Keratinocyte (primary cell): Measurements from ENCODE around the gene SH2D4B. TPM values are rescaled to one million over a fixed set of nuclear protein-coding genes. Genes with fewer than 3 reads are reported as not detected.

ENCODE experiments used
- DNase-seq: peaks from one replicate; pipeline ENCODE4 v3.0.0-alpha.2; 2011; ENCODE audit warnings: low read depth, missing footprints, low spot score
- FAIRE-seq: peaks from 2 replicates; lab custom pipeline; 2011; peaks lifted over from hg19 to GRCh38; lab: Jason Lieb, UNC
- H2AFZ ChIP-seq: 2 replicates; pipeline ENCODE4 v1.6.0; 2012; ENCODE audit warnings: low read length, control low read depth, inconsistent platforms; ENCODE audit not compliant: control insufficient read depth
- H3K27ac ChIP-seq: 2 replicates; pipeline ENCODE4 v1.5.1; 2011; ENCODE audit warnings: low read length; ENCODE audit not compliant: control insufficient read depth, insufficient read depth
- H3K27me3 ChIP-seq: 3 replicates; pipeline ENCODE4 v1.6.0; 2011; ENCODE audit warnings: low read length; ENCODE audit not compliant: control insufficient read depth, insufficient read depth; ENCODE audit errors: extremely low read depth
- H3K36me3 ChIP-seq, 2 experiments: 2 replicates in 1 of 2; 3 replicates in 1 of 2; pipeline ENCODE4 v1.5.1; 2011; ENCODE audit warnings: low read length in 2 of 2, mild to moderate bottlenecking in 1 of 2; ENCODE audit not compliant: control insufficient read depth in 2 of 2, insufficient read depth in 2 of 2; ENCODE audit errors: extremely low read depth in 1 of 2
- H3K4me1 ChIP-seq: 3 replicates; pipeline ENCODE4 v1.5.1; 2011; ENCODE audit warnings: low read length; ENCODE audit not compliant: control insufficient read depth, insufficient read depth; ENCODE audit errors: extremely low read depth
- H3K4me2 ChIP-seq: 3 replicates; pipeline ENCODE4 v1.6.0; 2011; ENCODE audit warnings: low read depth, low read length; ENCODE audit not compliant: control insufficient read depth, insufficient read depth; ENCODE audit errors: extremely low read depth
- H3K4me3 ChIP-seq, 3 experiments: fragments of 200-600 bp in 1 of 3; sonication (generic) in 1 of 3; 2 replicates in 2 of 3; 3 replicates in 1 of 3; pipeline ENCODE4 v1.5.1; 2011 to 2016; ENCODE audit warnings: low read length in 3 of 3, mild to moderate bottlenecking in 3 of 3, control low read depth in 2 of 3, inconsistent platforms in 1 of 3, low read depth in 1 of 3, mixed read lengths in 1 of 3, mixed run types in 1 of 3, moderate library complexity in 1 of 3; ENCODE audit not compliant: control insufficient read depth in 2 of 3, insufficient read depth in 2 of 3; ENCODE audit errors: extremely low read depth in 1 of 3
- H3K79me2 ChIP-seq: 2 replicates; pipeline ENCODE4 v1.6.0; 2012; ENCODE audit warnings: low read length; ENCODE audit not compliant: control insufficient read depth, insufficient read depth
- H3K9ac ChIP-seq: 3 replicates; pipeline ENCODE4 v1.6.0; 2011; ENCODE audit warnings: low read length; ENCODE audit not compliant: control insufficient read depth, insufficient read depth; ENCODE audit errors: extremely low read depth
- H3K9me1 ChIP-seq: 3 replicates; pipeline ENCODE4 v1.6.0; 2011; ENCODE audit warnings: low read length; ENCODE audit not compliant: control insufficient read depth, insufficient read depth; ENCODE audit errors: extremely low read depth
- H3K9me3 ChIP-seq: 2 replicates; pipeline ENCODE4 v1.5.1; 2012; ENCODE audit warnings: low read depth, low read length; ENCODE audit not compliant: control insufficient read depth
- H4K20me1 ChIP-seq: 3 replicates; pipeline ENCODE4 v1.6.0; 2011; ENCODE audit warnings: low read length; ENCODE audit not compliant: control insufficient read depth, insufficient read depth; ENCODE audit errors: extremely low read depth
- CTCF ChIP-seq, 3 experiments: IDR thresholded peaks in 1 of 3; conservative IDR thresholded peaks in 1 of 3; optimal IDR thresholded peaks in 1 of 3; 2 replicates in 2 of 3; 3 replicates in 1 of 3; pipeline versions ENCODE3 to v1.5.1; 2011; ENCODE audit warnings: low read length in 3 of 3, mild to moderate bottlenecking in 3 of 3, moderate library complexity in 2 of 3, control low read depth in 1 of 3, inconsistent platforms in 1 of 3; ENCODE audit not compliant: insufficient read depth in 2 of 3; ENCODE audit errors: extremely low read depth in 1 of 3
- EZH2 ChIP-seq: IDR thresholded peaks from one replicate; pipeline ENCODE4 v1.6.1; 2012; ENCODE audit warnings: inconsistent platforms, mild to moderate bottlenecking, low read length, moderate library complexity
- dilution Hi-C: fragments of 300-500 bp; cut with MboI; formaldehyde crosslinking; loops from one replicate; pipeline ENCODE4 v1.7.0; 2020; ENCODE audit warnings: low sequenced_read_pairs; ENCODE audit not compliant: extremely low pct_ligation_motif_present
- polyA plus RNA-seq, 5 experiments: library from polyadenylated mRNA; depleted of rRNA in 3 of 5; stranded (reverse) in 3 of 5; stranded (forward) in 1 of 5; unstranded in 1 of 5; fragments of >200 nt; gene quantifications; 1 replicate in 1 of 5; 2 replicates in 3 of 5; 3 replicates in 1 of 5; pipeline versions ENCODE4 v1.2.1 to v1.2.3, GENCODE V29; 2011 to 2012; ENCODE audit warnings: missing spikeins in 2 of 5, low read depth in 1 of 5, low replicate concordance in 1 of 5

Gene SH2D4B
- polyA plus RNA-seq, 1 donor (not counting 4 experiments of a cell fraction or from before 2014, with no cell fraction given): 0.22 TPM

DNA sequence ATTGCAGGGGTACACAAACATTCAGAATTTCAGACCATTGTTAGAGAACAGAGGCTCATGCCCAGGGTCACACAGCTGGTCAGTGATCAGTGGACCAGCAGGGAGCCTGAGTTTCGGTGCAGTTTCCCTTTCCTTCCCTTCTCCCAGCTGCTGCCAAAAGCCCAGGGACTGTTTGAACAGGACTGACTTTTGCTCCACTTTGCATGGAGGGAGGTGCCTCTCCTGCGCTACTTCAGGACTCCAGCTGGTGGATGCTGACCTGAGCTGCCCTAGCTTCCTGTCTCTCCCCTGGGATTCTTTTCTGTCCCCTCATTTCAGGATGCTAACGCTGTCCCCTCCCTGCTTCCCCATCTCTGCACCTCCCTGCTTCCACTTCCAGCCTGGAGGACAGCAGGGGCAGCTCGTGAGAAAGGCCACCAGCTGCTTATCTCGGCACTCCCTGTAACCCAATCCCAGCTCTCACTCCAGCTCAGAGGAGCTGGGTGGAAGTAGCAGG lies 14.5 kb downstream of the SH2D4B start:
- Histone ChIP-seq H3K27ac (no peak overlapping the region), H3K9ac (no peak overlapping the region), H3K9me3 (no peaks in the 10 kb centered on the region), H3K4me3 (no peak overlapping the region), H2AFZ (no peak overlapping the region), H3K9me1 (no peaks in the 10 kb centered on the region), H3K79me2 (no peaks in the 10 kb centered on the region), H3K4me2 (no peak overlapping the region), H3K4me1 (no peaks in the 10 kb centered on the region), H3K36me3 (no peaks in the 10 kb centered on the region), H4K20me1 (no peaks in the 10 kb centered on the region), H3K27me3 (no peaks in the 10 kb centered on the region)
- dilution Hi-C loops: no loop called here
- DNase-seq (no peak), FAIRE-seq (no peak)
- no peak for TF ChIP-seq EZH2
- no peak for TF ChIP-seq CTCF (optimal IDR thresholded peaks at IDR 0.05 in 1 of 3, IDR thresholded peaks at IDR 0.05 in 1 of 3, conservative IDR thresholded peaks at IDR 0.05 in 1 of 3; ENCODE audit: extremely low read depth in 1 of 3, insufficient read depth in 2 of 3, low read length in 3 of 3)

DNA sequence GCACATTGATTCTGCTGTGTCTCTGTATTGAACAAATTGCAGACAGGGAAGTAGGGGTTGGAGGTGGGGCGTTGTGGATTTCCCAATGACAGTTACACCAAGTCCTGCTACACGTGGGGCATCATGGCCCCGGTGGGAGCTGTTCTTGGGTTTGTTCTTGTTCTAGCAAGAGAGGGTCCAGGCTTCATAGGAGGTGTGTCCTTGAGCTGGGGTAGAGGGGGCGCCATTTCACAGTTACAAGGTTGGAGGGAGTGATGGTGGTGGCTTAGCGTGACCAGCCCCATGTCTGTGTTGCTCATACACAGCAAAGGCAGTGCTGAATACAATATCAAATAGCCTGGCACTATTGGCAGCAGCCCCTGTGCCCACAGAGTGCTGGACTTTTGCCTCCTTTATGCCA lies 15.7 kb downstream of the SH2D4B start:
- no peaks in the 10 kb centered on the region for H3K36me3 ChIP-seq
- DNase-seq (no peak), FAIRE-seq (no peak)
- H3K27ac ChIP-seq: no peak overlapping the region
- H3K4me1 ChIP-seq: no peaks in the 10 kb centered on the region
- H3K9ac ChIP-seq: no peak overlapping the region
- H3K9me3 ChIP-seq: no peaks in the 10 kb centered on the region
- H2AFZ ChIP-seq: no peak overlapping the region
- TF ChIP-seq EZH2 (no peak), CTCF (optimal IDR thresholded peaks at IDR 0.05 in 1 of 3, IDR thresholded peaks at IDR 0.05 in 1 of 3, conservative IDR thresholded peaks at IDR 0.05 in 1 of 3; ENCODE audit: extremely low read depth in 1 of 3, insufficient read depth in 2 of 3, low read length in 3 of 3) (peak in 1 of 3 experiments; percentile 21)
- H3K27me3 ChIP-seq: no peaks in the 10 kb centered on the region
- H3K9me1 ChIP-seq: no peaks in the 10 kb centered on the region
- H3K4me3 ChIP-seq: no peak overlapping the region
- H3K79me2 ChIP-seq: no peaks in the 10 kb centered on the region
- no peaks in the 10 kb centered on the region for H4K20me1 ChIP-seq
- dilution Hi-C loops: no loop called here
- H3K4me2 ChIP-seq: no peak overlapping the region
